GM21825 (cell line): Measurements from ENCODE around the gene HYAL4.
"Not testable (repeated sequence)": the region's sequence is repeated elsewhere in the genome, so short reads cannot be mapped to it uniquely, and the experiment has no call there.

Source experiments
- ATAC-seq: cut with Tn5 transposase; IDR thresholded peaks from one replicate; pipeline ENCODE4 v1.9.1; 2021; ENCODE audit warnings: mild to moderate bottlenecking, moderate library complexity; ENCODE audit not compliant: unreplicated experiment

The HYAL4 gene

GRCh38 chr7:123846217-123846891 is 1.4 kb downstream of the HYAL4 start:
- ATAC-seq = no peak

- no peak for ATAC-seq
Measured at GRCh38 chr7:123847868-123848267, 2.9 kb downstream of the HYAL4 start.

GRCh38 chr7:123849855-123850254 is 4.9 kb downstream of the HYAL4 start:
- ATAC-seq = no peak

- ATAC-seq = not testable (repeated sequence)
Measured at GRCh38 chr7:123851404-123851803, 6.4 kb downstream of the HYAL4 start.

- ATAC-seq = not testable (repeated sequence)
Measured at GRCh38 chr7:123854291-123854690, 9.3 kb downstream of the HYAL4 start.

- not testable (repeated sequence) for ATAC-seq
Measured at GRCh38 chr7:123856428-123856827, 11.5 kb downstream of the HYAL4 start.

- no peak for ATAC-seq
Measured at GRCh38 chr7:123860848-123861247, 15.9 kb downstream of the HYAL4 start.

GRCh38 chr7:123862775-123863174 is 17.8 kb downstream of the HYAL4 start:
- ATAC-seq = no peak

- no peak for ATAC-seq
Measured at GRCh38 chr7:123863461-123863860, 18.5 kb downstream of the HYAL4 start.

- no peak for ATAC-seq
Measured at GRCh38 chr7:123864012-123864411, 19.0 kb downstream of the HYAL4 start.

GRCh38 chr7:123864436-123864835 is 19.5 kb downstream of the HYAL4 start:
- no peak for ATAC-seq

- ATAC-seq = no peak
Measured at GRCh38 chr7:123864966-123865365, 20.0 kb downstream of the HYAL4 start.

GRCh38 chr7:123865517-123866117 is 20.6 kb downstream of the HYAL4 start:
- ATAC-seq = peak; percentile 87

- no peak for ATAC-seq
Measured at GRCh38 chr7:123867225-123867624, 22.3 kb downstream of the HYAL4 start.

GRCh38 chr7:123871998-123872867 is 27.3 kb downstream of the HYAL4 start:
- ATAC-seq = peak; percentile 84

GRCh38 chr7:123872908-123873307 is 27.9 kb downstream of the HYAL4 start:
- ATAC-seq = no peak

GRCh38 chr7:123876557-123877256 is 31.7 kb downstream of the HYAL4 start:
- no peak for ATAC-seq

- no peak for ATAC-seq
Measured at GRCh38 chr7:123879628-123880027, 34.7 kb downstream of the HYAL4 start.

- no peak for ATAC-seq
Measured at GRCh38 chr7:123881300-123881699, 36.3 kb downstream of the HYAL4 start.

GRCh38 chr7:123883154-123883553 is 38.2 kb downstream of the HYAL4 start:
- no peak for ATAC-seq

- ATAC-seq = no peak
Measured at GRCh38 chr7:123888192-123888591, 43.2 kb downstream of the HYAL4 start.
